IPS-20b (cell line): Measurements from ENCODE around the gene PPIG.

Experiments
- H3K27ac ChIP-seq: one replicate; pipeline ENCODE4 v1.5.1; 2013; ENCODE audit warnings: low read length
- H3K27me3 ChIP-seq: 2 replicates; pipeline ENCODE4 v1.6.1; 2013; ENCODE audit warnings: mild to moderate bottlenecking, low read length, inconsistent platforms; ENCODE audit not compliant: insufficient read depth
- H3K36me3 ChIP-seq: 2 replicates; pipeline ENCODE4 v1.6.1; 2013; ENCODE audit warnings: low read depth, mild to moderate bottlenecking, inconsistent platforms, low read length, moderate library complexity; ENCODE audit not compliant: insufficient read depth
- H3K4me1 ChIP-seq: 2 replicates; pipeline ENCODE4 v1.6.1; 2013; ENCODE audit warnings: mild to moderate bottlenecking, control low read depth, inconsistent platforms, low read length, moderate library complexity; ENCODE audit not compliant: insufficient read depth
- H3K4me3 ChIP-seq: 2 replicates; pipeline ENCODE4 v1.5.1; 2013; ENCODE audit warnings: mild to moderate bottlenecking, low read length, inconsistent platforms
- H3K9ac ChIP-seq: 2 replicates; pipeline ENCODE4 v1.6.1; 2013; ENCODE audit warnings: low read depth, mild to moderate bottlenecking, inconsistent platforms, low read length, moderate library complexity
- H3K9me3 ChIP-seq: 2 replicates; pipeline ENCODE4 v1.6.1; 2013; ENCODE audit warnings: mild to moderate bottlenecking, low read depth, low read length, inconsistent platforms; ENCODE audit not compliant: insufficient read depth

PPIG gene

DNA sequence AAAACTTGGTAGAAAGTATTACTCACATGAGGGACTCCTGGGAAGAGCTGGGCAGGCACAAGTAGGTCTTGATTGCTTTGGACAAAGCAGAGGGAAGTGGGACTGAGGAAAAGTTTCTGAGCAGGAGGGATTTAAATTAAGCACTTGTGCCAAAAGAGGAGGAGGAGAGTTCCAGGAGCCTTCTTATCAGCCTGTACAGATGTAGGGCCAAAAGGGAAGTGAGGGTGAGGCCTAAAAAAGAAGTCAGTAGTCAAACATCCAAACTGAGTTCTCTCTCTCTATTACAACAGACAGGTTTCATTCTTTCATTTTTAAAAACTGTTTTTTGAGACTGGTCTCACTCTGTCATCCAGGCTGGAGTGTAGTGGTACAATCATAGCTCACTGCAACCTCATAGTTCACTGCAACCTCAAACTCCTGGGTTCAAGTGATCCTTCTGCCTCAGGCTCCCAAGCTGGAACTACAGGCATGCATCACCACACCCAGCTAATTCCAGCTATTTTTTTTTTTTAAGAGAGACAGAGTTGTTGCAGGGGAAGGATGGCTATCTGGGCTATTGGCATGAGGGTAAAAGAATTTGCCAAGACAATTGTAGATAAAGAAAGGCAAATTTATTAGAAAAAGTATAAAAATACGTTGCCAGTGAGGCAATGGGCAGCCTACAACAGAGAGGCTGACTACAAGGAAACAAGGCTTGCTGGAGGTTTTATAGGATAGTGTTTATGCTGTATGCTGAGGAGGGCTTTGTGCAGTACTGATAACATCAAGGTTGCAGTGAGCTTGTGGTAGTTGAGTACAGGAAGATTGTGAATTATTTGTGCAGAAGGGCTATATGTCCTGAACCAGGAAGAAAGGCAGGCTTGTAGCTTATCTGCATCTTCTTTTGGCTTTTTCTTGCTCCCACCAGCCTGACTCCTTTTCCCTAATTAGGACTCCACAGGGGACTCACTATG, 81.1 kb downstream of the PPIG start:
- Histone ChIP-seq H3K9me3 (no peaks in the 10 kb centered on the region), H3K9ac (no peak overlapping the region), H3K4me1 (no peaks in the 10 kb centered on the region), H3K4me3 (no peak overlapping the region), H3K27me3 (no peaks in the 10 kb centered on the region), H3K36me3 (no peaks in the 10 kb centered on the region), H3K27ac (no peak overlapping the region)

DNA sequence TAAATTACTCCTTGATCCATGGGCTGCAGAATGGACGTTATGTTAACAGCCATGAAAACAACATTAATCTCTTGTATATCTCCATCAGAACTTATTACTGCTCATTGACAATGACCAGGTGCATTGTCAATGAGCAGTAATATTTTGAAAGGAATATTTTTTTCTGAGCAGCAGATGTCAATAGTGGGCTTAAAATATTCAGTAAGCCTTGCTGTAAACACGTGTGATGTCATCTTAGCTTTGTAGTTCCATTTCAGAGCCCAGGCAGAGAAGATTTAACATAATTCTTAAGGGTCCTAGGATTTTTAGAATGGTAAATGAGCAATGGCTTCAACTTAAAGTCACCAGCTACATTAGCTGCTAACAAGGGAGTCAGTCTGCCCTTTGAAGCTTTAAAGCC, 83.4 kb downstream of the PPIG start:
- Histone ChIP-seq H3K36me3 (no peaks in the 10 kb centered on the region), H3K9ac (no peak overlapping the region), H3K27ac (no peak overlapping the region)

DNA sequence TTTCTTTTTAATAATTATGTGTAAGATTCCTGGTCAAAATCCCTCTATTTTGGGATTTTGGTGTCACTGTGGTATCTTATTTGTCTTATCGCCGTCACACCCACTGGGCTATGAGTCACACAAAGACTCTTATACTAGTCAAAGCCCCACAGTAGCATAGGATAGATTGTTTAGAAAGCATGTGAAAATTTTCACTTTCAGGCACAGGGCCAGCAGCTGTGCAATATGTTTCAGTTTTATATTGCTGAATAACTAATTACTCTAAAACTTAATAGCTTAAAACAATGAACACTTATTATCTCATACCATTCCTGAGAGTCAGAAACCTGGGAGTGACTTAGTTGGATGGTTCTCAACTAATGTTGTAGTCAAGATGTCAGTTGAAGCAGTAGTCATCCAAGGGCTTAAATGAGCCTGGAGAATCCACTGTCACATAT, 86.1 kb downstream of the PPIG start:
- Histone ChIP-seq H3K9me3 (no peaks in the 10 kb centered on the region), H3K9ac (no peak overlapping the region), H3K4me3 (no peak overlapping the region), H3K27ac (no peak overlapping the region), H3K27me3 (no peaks in the 10 kb centered on the region), H3K36me3 (no peaks in the 10 kb centered on the region), H3K4me1 (no peaks in the 10 kb centered on the region)

More for the DNA sequence above, 83.4 kb downstream of the PPIG start:
- Histone ChIP-seq H3K9me3 (no peaks in the 10 kb centered on the region), H3K4me3 (no peak overlapping the region), H3K4me1 (no peaks in the 10 kb centered on the region), H3K27me3 (no peaks in the 10 kb centered on the region)

DNA sequence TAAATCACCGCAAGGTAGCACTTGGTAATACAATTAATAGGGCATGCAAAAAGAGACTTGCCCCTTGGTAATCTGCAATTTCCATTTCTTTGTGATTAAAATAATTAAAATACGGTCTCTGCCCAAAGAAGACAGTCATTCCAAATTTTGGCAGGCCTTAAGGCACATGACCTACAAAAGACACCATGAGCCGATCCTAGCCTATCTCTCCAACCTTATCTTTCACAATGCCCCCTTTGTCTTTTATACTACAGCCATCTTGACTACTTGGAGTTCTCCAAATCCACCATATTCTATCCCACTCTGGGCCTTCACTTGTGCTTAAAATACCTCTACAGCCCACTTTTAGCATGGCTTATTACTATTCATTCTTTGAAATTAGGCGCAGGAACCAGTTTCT, 86.8 kb downstream of the PPIG start:
- Histone ChIP-seq H3K27me3 (no peaks in the 10 kb centered on the region), H3K36me3 (no peaks in the 10 kb centered on the region), H3K27ac (no peak overlapping the region), H3K4me1 (no peaks in the 10 kb centered on the region), H3K4me3 (no peak overlapping the region), H3K9me3 (no peaks in the 10 kb centered on the region), H3K9ac (no peak overlapping the region)

DNA sequence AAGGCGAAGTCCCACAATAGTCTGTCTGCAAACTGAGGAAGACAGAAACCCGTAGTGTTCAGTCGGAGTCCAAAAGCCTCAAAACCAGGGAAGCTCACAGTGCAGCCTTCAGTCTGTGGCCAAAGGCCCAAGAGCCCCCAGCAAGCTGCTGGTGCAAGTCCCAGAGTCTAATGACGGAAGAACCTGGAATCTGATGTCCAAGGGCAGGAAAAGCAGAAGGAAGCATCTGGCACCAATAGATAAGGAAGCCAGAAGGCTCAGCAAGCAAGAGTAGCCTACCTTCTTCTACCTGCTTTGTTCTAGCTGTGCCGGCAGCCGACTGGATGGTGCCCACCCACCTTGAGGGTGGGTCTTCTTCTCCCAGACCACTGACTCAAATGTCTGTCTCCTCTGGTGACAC, 88.3 kb downstream of the PPIG start:
- Histone ChIP-seq H3K9ac (no peak overlapping the region), H3K36me3 (no peaks in the 10 kb centered on the region), H3K27ac (no peak overlapping the region), H3K9me3 (no peaks in the 10 kb centered on the region), H3K27me3 (no peaks in the 10 kb centered on the region), H3K4me3 (no peak overlapping the region), H3K4me1 (peaks cover 6% of the 10 kb centered on the region; the same call in 1 of the 2 replicates)

DNA sequence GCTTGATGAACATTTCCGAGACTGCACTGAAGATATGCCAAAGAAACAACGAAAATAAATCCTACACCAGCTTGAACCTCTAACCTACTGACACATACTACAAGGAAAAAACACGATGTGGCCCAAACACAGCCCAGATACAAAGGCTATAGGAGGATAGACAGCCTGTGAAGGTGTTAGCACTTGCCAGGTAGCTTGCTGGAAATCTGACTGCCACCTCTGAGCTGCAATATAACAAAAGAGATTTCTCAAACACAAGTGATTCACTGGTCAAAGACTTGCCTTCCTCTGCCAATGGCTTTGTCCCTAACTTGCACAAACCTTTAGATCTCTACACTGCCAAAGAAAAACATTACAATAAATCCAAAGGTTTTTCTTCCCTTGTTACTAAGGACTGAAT, 89.0 kb downstream of the PPIG start:
- no peak overlapping the region for H3K4me3 ChIP-seq

DNA sequence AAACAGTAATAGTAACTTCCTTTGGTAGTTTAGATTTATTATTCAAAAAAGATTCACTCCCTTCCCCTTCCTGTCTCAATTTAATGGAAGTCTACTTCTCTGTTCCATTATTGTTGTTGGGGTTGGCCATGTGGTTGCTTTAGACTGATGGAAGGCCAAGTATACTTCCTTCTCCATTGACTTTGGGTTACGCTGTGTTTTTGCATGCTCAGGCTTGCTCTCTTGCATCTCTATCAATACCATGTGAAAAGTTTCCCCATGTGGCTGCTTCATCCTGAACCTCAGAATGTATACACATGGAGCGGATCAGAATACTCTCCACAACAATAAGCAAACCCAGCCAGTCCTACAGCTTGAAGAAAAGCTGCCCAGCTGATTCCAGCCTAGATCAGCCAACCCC, 89.8 kb downstream of the PPIG start:
- Histone ChIP-seq H3K4me3 (no peak overlapping the region), H3K4me1 (peaks cover 6% of the 10 kb centered on the region; the same call in 1 of the 2 replicates), H3K27ac (no peak overlapping the region), H3K9ac (no peak overlapping the region), H3K36me3 (no peaks in the 10 kb centered on the region), H3K27me3 (no peaks in the 10 kb centered on the region), H3K9me3 (no peaks in the 10 kb centered on the region)

More for the DNA sequence above, 89.0 kb downstream of the PPIG start:
- Histone ChIP-seq H3K36me3 (no peaks in the 10 kb centered on the region), H3K4me1 (peaks cover 6% of the 10 kb centered on the region; the same call in 1 of the 2 replicates), H3K27ac (no peak overlapping the region), H3K27me3 (no peaks in the 10 kb centered on the region), H3K9me3 (no peaks in the 10 kb centered on the region), H3K9ac (no peak overlapping the region)

DNA sequence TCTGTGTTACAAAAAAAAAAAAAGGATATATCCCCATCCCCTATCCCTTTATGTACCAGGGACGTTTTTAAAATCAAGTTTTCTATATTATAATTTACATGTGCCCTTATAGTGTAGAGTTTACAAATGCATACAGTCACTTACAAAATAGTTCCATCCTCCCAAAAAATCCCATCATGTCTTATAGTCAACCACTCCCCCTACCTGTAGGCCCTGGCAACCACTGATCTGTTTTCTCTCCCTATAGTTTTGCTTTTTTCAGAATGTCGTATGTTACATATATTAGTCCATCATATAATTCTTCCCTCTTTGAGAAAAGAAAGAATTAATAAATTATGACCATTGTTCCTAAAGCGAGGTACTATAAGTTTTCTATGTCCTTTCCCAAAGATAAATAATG, 92.2 kb downstream of the PPIG start:
- Histone ChIP-seq H3K4me3 (no peak overlapping the region), H3K4me1 (peaks cover 6% of the 10 kb centered on the region; the same call in 1 of the 2 replicates), H3K9ac (no peak overlapping the region), H3K27me3 (no peaks in the 10 kb centered on the region), H3K9me3 (no peaks in the 10 kb centered on the region), H3K27ac (no peak overlapping the region), H3K36me3 (no peaks in the 10 kb centered on the region)

DNA sequence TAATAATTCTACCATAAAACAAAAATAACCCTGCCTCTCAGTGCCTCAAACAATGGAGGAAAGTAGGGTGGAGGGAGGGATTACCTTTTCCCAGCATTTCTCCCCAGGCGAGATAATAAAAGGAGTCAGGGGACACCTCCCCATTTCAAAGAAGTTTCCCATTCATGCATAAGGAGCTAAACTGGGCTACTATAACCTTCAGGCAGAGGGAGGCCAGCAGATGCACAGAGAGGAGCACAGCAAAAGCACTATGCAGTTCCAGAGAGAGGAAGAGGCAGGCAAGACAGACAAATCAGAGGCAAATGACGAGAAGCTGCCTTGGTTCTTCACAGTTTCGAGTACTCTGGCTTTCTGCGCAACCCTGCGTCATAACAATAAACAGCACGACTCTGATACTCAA, 92.7 kb downstream of the PPIG start:
- H3K4me3 ChIP-seq: no peak overlapping the region
- H3K9ac ChIP-seq: no peak overlapping the region
- peaks cover 6% of the 10 kb centered on the region; the same call in 1 of the 2 replicates for H3K4me1 ChIP-seq
- no peak overlapping the region for H3K27ac ChIP-seq
- H3K27me3 ChIP-seq: no peaks in the 10 kb centered on the region
- no peaks in the 10 kb centered on the region for H3K36me3 ChIP-seq
- H3K9me3 ChIP-seq: no peaks in the 10 kb centered on the region

DNA sequence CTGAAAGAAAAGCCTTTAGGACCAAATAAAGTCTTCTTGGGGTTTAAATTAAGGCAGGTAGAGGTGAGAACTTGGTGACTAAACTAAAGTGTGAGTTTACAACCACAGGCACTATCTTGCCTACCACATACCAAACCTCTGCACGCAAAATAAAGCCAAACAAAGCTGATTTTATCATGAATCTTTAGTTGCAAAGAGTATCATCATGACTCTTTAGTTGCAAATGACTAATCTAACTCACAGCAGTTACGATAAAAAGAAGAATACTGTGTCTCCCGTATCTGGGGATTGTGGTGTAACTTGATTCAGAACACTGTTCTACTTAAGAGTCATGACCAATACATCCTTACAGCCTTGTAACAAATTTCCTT, 98.9 kb downstream of the PPIG start:
- Histone ChIP-seq H3K9me3 (no peaks in the 10 kb centered on the region; the same call in none of the 2 replicates), H3K9ac (no peak overlapping the region), H3K27ac (no peak overlapping the region), H3K4me3 (no peak overlapping the region), H3K36me3 (no peaks in the 10 kb centered on the region), H3K4me1 (no peaks in the 10 kb centered on the region), H3K27me3 (no peaks in the 10 kb centered on the region)

DNA sequence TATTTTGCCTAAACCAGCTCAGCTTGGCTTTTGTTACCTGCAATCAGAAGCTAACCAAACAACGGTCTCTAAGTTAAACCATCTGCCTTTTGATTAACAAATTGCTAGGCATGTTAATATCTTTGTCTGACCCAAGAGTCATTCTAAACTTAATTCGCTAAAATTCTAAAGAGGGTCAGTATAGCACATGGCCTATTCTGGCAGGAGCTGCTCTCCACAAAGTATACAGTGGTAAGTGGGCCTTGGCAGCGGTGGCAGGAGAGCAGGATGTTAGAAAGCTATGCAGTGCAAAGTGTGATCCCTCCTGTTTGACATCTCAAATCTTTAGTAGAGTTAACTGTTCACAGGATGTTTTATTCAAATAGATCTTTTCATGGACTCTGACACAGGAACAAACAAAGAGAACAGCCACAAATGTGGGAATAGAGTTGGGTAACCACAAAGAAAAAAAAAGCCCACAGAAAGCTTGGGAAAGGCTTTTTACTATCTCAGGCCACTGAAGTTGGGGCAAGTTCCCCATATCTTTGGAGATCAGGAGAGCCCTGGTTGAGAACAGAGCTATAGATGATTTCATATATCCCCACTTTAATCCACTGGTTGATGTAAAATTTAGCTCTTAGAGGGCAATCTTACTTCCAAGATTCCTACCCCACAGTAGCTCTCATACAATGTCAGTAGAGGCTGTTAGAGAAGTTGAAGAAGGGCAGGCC, 99.4 kb downstream of the PPIG start:
- H3K4me1 ChIP-seq: no peaks in the 10 kb centered on the region
- no peak overlapping the region for H3K4me3 ChIP-seq
- no peaks in the 10 kb centered on the region; the same call in none of the 2 replicates for H3K9me3 ChIP-seq
- no peak overlapping the region for H3K27ac ChIP-seq
- H3K36me3 ChIP-seq: no peaks in the 10 kb centered on the region
- H3K27me3 ChIP-seq: no peaks in the 10 kb centered on the region
- H3K9ac ChIP-seq: no peak overlapping the region
